Neural cell (in vitro differentiated cells): ENCODE data around the gene NPM3.

Experiments
- CTCF ChIP-seq: fragments of 450-650 bp; IDR thresholded peaks from 2 replicates; pipeline ENCODE4 v1.5.1; 2014; ENCODE audit warnings: antibody characterized with exemption, mild to moderate bottlenecking, moderate library complexity; ENCODE audit not compliant: poor library complexity, severe bottlenecking
- EP300 ChIP-seq: fragments of 450-650 bp; conservative IDR thresholded peaks from 2 replicates; pipeline ENCODE4 v1.6.1; 2014; ENCODE audit warnings: antibody characterized with exemption, mild to moderate bottlenecking, moderate library complexity; ENCODE audit not compliant: poor library complexity, severe bottlenecking
- EZH2 ChIP-seq: fragments of 200-600, 300-800 bp; shearing (Covaris generic), sonication (generic); IDR thresholded peaks from 2 replicates; pipeline ENCODE4 v1.6.1; 2014; ENCODE audit warnings: antibody characterized with exemption, low read length, borderline replicate concordance, mild to moderate bottlenecking; ENCODE audit not compliant: insufficient read depth, poor library complexity, severe bottlenecking
- POLR2AphosphoS5 ChIP-seq: IDR thresholded peaks from 2 replicates; pipeline ENCODE4 v1.6.1; 2012
- RAD21 ChIP-seq: fragments of 450-650 bp; conservative IDR thresholded peaks from 2 replicates; pipeline ENCODE4 v1.6.1; 2014; ENCODE audit warnings: antibody characterized with exemption, mild to moderate bottlenecking, moderate library complexity
- REST ChIP-seq: IDR thresholded peaks from 2 replicates; pipeline ENCODE4 v1.6.1; 2012; ENCODE audit warnings: borderline replicate concordance
- SMC3 ChIP-seq: fragments of 450-650 bp; conservative IDR thresholded peaks from 2 replicates; pipeline ENCODE4 v1.6.1; 2014; ENCODE audit warnings: antibody characterized with exemption, mild to moderate bottlenecking, moderate library complexity; ENCODE audit not compliant: poor library complexity
- TAF1 ChIP-seq: IDR thresholded peaks from 2 replicates; pipeline ENCODE4 v1.6.1; 2012; ENCODE audit warnings: low read depth

- TF ChIP-seq CTCF = no peak
- TF ChIP-seq RAD21 = no peak
- TF ChIP-seq EZH2 = no peak
- TF ChIP-seq SMC3 = no peak
- TF ChIP-seq REST = no peak
- no peak for TF ChIP-seq EP300
- TF ChIP-seq POLR2AphosphoS5 = no peak
- no peak for TF ChIP-seq TAF1
Measured at GRCh38 chr10:101789686-101790085, 6.4 kb upstream of the NPM3 start.
